ENCODE data around the gene PITPNC1. TPM values are rescaled to one million over a fixed set of nuclear protein-coding genes. Genes with fewer than 3 reads are reported as not detected.
A peak's percentile ranks its signal among the peaks of the same experiment; 100 is the strongest.

PITPNC1 gene
- total RNA-seq, 1 donor from 2014 or later, result 28.7 TPM

GRCh38 chr17:67594115-67594880 is 217.2 kb downstream of the PITPNC1 start:
- FAIRE-seq (no peak), DNase-seq (ENCODE audit: low read depth) (no peak)
- no peak for TF ChIP-seq CTCF (IDR thresholded peaks at IDR 0.05; ENCODE audit: insufficient read depth, low read length, severe bottlenecking)
- Histone ChIP-seq H3K4me3 (ENCODE audit: low read depth, low read length) (no peak overlapping the region), H3K27me3 (ENCODE audit: control insufficient read depth, insufficient read depth, low read length) (no peaks in the 10 kb centered on the region), H3K36me3 (ENCODE audit: control insufficient read depth, insufficient read depth, low read length) (no peaks in the 10 kb centered on the region)

GRCh38 chr17:67600408-67600807 is 223.3 kb downstream of the PITPNC1 start:
- Histone ChIP-seq H3K4me3 (ENCODE audit: low read depth, low read length) (no peak overlapping the region), H3K36me3 (ENCODE audit: control insufficient read depth, insufficient read depth, low read length) (no peaks in the 10 kb centered on the region), H3K27me3 (ENCODE audit: control insufficient read depth, insufficient read depth, low read length) (no peaks in the 10 kb centered on the region)
- DNase-seq (ENCODE audit: low read depth), result no peak
- no peak for TF ChIP-seq CTCF (IDR thresholded peaks at IDR 0.05; ENCODE audit: insufficient read depth, low read length, severe bottlenecking)
- no peak for FAIRE-seq

- FAIRE-seq, result no peak
- no peak for TF ChIP-seq CTCF (IDR thresholded peaks at IDR 0.05; ENCODE audit: insufficient read depth, low read length, severe bottlenecking)
- no peak for DNase-seq (ENCODE audit: low read depth)
- H3K36me3 ChIP-seq (ENCODE audit: control insufficient read depth, insufficient read depth, low read length), result no peaks in the 10 kb centered on the region
- no peaks in the 10 kb centered on the region for H3K27me3 ChIP-seq (ENCODE audit: control insufficient read depth, insufficient read depth, low read length)
- no peak overlapping the region for H3K4me3 ChIP-seq (ENCODE audit: low read depth, low read length)
Observed at GRCh38 chr17:67601897-67602296, 224.8 kb downstream of the PITPNC1 start.

- no peak for DNase-seq (ENCODE audit: low read depth)
- H3K27me3 ChIP-seq (ENCODE audit: control insufficient read depth, insufficient read depth, low read length), result no peaks in the 10 kb centered on the region
Observed at GRCh38 chr17:67602444-67602843, 225.4 kb downstream of the PITPNC1 start.

GRCh38 chr17:67602974-67603373 is 225.9 kb downstream of the PITPNC1 start:
- Histone ChIP-seq H3K4me3 (ENCODE audit: low read depth, low read length) (no peak overlapping the region), H3K36me3 (ENCODE audit: control insufficient read depth, insufficient read depth, low read length) (no peaks in the 10 kb centered on the region), H3K27me3 (ENCODE audit: control insufficient read depth, insufficient read depth, low read length) (no peaks in the 10 kb centered on the region)
- DNase-seq (ENCODE audit: low read depth), result peak; percentile 28
- no peak for FAIRE-seq
- TF ChIP-seq CTCF (IDR thresholded peaks at IDR 0.05; ENCODE audit: insufficient read depth, low read length, severe bottlenecking), result peak; percentile 60

More at GRCh38 chr17:67602444-67602843, 225.4 kb downstream of the PITPNC1 start:
- FAIRE-seq, result no peak
- Histone ChIP-seq H3K4me3 (ENCODE audit: low read depth, low read length) (no peak overlapping the region), H3K36me3 (ENCODE audit: control insufficient read depth, insufficient read depth, low read length) (no peaks in the 10 kb centered on the region)
- TF ChIP-seq CTCF (IDR thresholded peaks at IDR 0.05; ENCODE audit: insufficient read depth, low read length, severe bottlenecking), result no peak
